ENCODE results near the gene DOCK9.

DNA sequence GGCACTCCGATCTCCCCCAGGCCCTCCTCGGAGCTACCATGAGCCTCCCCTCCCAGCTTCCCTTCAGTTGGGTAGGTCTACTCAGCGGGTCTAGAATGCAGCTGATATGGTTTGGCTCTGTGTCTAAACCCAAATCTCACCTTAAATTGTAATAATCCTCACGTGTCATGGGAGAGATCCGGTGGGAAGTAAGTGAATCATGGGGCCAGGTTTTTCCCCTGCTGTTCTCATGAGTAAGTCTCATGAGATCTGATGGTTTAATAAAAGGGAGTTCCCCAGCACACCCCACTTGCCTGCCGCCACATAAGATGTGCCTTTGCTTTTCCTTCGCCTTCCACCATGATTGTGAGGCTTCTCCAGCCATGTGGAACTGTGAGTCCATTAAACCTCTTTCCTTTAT, 14.5 kb upstream of the DOCK9 start:
- TF ChIP-seq, protein P1, sequence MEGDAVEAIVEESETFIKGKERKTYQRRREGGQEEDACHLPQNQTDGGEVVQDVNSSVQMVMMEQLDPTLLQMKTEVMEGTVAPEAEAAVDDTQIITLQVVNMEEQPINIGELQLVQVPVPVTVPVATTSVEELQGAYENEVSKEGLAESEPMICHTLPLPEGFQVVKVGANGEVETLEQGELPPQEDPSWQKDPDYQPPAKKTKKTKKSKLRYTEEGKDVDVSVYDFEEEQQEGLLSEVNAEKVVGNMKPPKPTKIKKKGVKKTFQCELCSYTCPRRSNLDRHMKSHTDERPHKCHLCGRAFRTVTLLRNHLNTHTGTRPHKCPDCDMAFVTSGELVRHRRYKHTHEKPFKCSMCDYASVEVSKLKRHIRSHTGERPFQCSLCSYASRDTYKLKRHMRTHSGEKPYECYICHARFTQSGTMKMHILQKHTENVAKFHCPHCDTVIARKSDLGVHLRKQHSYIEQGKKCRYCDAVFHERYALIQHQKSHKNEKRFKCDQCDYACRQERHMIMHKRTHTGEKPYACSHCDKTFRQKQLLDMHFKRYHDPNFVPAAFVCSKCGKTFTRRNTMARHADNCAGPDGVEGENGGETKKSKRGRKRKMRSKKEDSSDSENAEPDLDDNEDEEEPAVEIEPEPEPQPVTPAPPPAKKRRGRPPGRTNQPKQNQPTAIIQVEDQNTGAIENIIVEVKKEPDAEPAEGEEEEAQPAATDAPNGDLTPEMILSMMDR (conservative IDR thresholded peaks at IDR 0.05; ENCODE audit: low read depth, low read length), result no peak
- TF ChIP-seq EZH2 (IDR thresholded peaks at IDR 0.05; ENCODE audit: borderline replicate concordance, low read depth, low read length, poor library complexity, severe bottlenecking), result no peak

Measured in A673 (cell line).